HCT116 (cell line): ENCODE data around the gene SHISAL1. TPM values are rescaled to one million over a fixed set of nuclear protein-coding genes. Genes with fewer than 3 reads are reported as not detected.

ENCODE experiments used
- ATAC-seq: fragments of 200-7000 bp; cut with Tn5 transposase; 2 replicates; pipeline ENCODE4 v1.9.1; 2020; ENCODE audit warnings: mild to moderate bottlenecking, moderate library complexity
- BruUV-seq: library from RNA; stranded (reverse); fragments of 400-500 nt; replicated peaks from 2 replicates; lab custom pipeline; 2021; lab: Mats Ljungman, UMichigan
- CTCF ChIA-PET: fragments of 300-600 bp; sonication (Branson Sonifier 250); formaldehyde crosslinking; loops from one replicate; lab custom pipeline; 2021; ENCODE audit warnings: antibody characterized with exemption; lab: Charles Lee
- POLR2A ChIA-PET: fragments of 300-600, 350-600 bp; sonication (Branson Sonifier 250); formaldehyde crosslinking; loops from one replicate; lab custom pipeline; 2021; ENCODE audit warnings: antibody characterized with exemption; lab: Charles Lee
- RAD21 ChIA-PET, 2 experiments: fragments of 300-600 bp; sonication (Branson Sonifier 250); formaldehyde crosslinking; loops; one replicate each; lab custom pipeline; 2023; ENCODE audit warnings: low total read pairs in 2 of 2; ENCODE audit not compliant: uncharacterized antibody in 2 of 2, unreplicated experiment in 2 of 2, low non-redundant PET in 1 of 2; lab: Charles Lee
- DNase-seq: peaks from one replicate; pipeline ENCODE4 v3.0.0-alpha.2; 2010; ENCODE audit warnings: low read depth, low spot score
- H2AFZ ChIP-seq: fragments of 200-600 bp; shearing (Covaris generic), sonication (generic); 2 replicates; pipeline ENCODE4 v1.6.1; 2017; ENCODE audit warnings: low read depth, mixed run types, mixed read lengths, antibody characterized with exemption, low read length; ENCODE audit not compliant: poor library complexity, severe bottlenecking
- H3K27ac ChIP-seq: 2 replicates; pipeline ENCODE4 v1.5.1; 2012; ENCODE audit warnings: low read depth, low read length
- H3K27me3 ChIP-seq: fragments of 200-600 bp; sonication (generic); 2 replicates; pipeline ENCODE4 v1.6.1; 2016; ENCODE audit warnings: mixed run types, low read length, mixed read lengths; ENCODE audit not compliant: insufficient read depth
- H3K36me3 ChIP-seq, 2 experiments: fragments of 200-500 bp in 1 of 2; fragments of 200-600 bp in 1 of 2; sonication (Bioruptor generic) in 1 of 2; sonication (generic) in 1 of 2; 2 replicates each; pipeline versions ENCODE4 v1.5.1 to v1.6.1; 2014 to 2016; ENCODE audit warnings: low read length in 2 of 2, inconsistent platforms in 1 of 2, mixed read lengths in 1 of 2, mixed run types in 1 of 2; ENCODE audit not compliant: insufficient read depth in 2 of 2, control insufficient read depth in 1 of 2
- H3K4me1 ChIP-seq, 2 experiments: fragments of 200-600 bp in 1 of 2; sonication (generic) in 1 of 2; 2 replicates each; pipeline versions ENCODE4 v1.5.1 to v1.6.1; 2012 to 2017; ENCODE audit warnings: low read length in 2 of 2, inconsistent platforms in 1 of 2, mild to moderate bottlenecking in 1 of 2, mixed read lengths in 1 of 2, mixed run types in 1 of 2, moderate library complexity in 1 of 2; ENCODE audit not compliant: insufficient read depth in 2 of 2, control insufficient read depth in 1 of 2
- H3K4me2 ChIP-seq: fragments of 200-600 bp; sonication (generic); 2 replicates; pipeline ENCODE4 v1.6.1; 2017; ENCODE audit warnings: mixed run types, low read length, mixed read lengths
- H3K4me3 ChIP-seq, 2 experiments: fragments of 200-600 bp in 1 of 2; sonication (generic) in 1 of 2; replicated peaks in 1 of 2; 2 replicates each; pipeline ENCODE4 v1.5.1; 2011 to 2016; ENCODE audit warnings: low read length in 2 of 2, control low read depth in 1 of 2, low read depth in 1 of 2, mild to moderate bottlenecking in 1 of 2, mixed read lengths in 1 of 2, mixed run types in 1 of 2
- H3K79me2 ChIP-seq: fragments of 200-600 bp; sonication (generic); 2 replicates; pipeline ENCODE4 v1.6.1; 2017; ENCODE audit warnings: mild to moderate bottlenecking, mixed run types, low read length, moderate library complexity, mixed read lengths; ENCODE audit not compliant: insufficient read depth
- H3K9ac ChIP-seq: fragments of 200-600 bp; sonication (generic); 2 replicates; pipeline ENCODE4 v1.6.1; 2016; ENCODE audit warnings: low read length, mixed read lengths
- H3K9me2 ChIP-seq: fragments of 200-600 bp; sonication (generic), shearing (Covaris generic); 2 replicates; pipeline ENCODE4 v1.6.1; 2017; ENCODE audit warnings: mixed run types, mild to moderate bottlenecking, moderate library complexity; ENCODE audit not compliant: insufficient read depth
- H3K9me3 ChIP-seq, 2 experiments: fragments of 200-500 bp in 1 of 2; fragments of 200-600 bp in 1 of 2; sonication (Bioruptor generic) in 1 of 2; sonication (generic) in 1 of 2; 2 replicates each; pipeline ENCODE4 v1.6.1; 2014 to 2017; ENCODE audit warnings: low read length in 2 of 2, mixed read lengths in 2 of 2, inconsistent platforms in 1 of 2, low read depth in 1 of 2, mild to moderate bottlenecking in 1 of 2, mixed run types in 1 of 2, moderate library complexity in 1 of 2; ENCODE audit not compliant: control insufficient read depth in 1 of 2, insufficient read depth in 1 of 2
- H4K20me1 ChIP-seq: fragments of 200-600 bp; sonication (generic), shearing (Covaris generic); 2 replicates; pipeline ENCODE4 v1.6.1; 2017; ENCODE audit warnings: mixed run types, mild to moderate bottlenecking, moderate library complexity; ENCODE audit not compliant: insufficient read depth
- CBX3 ChIP-seq: IDR thresholded peaks from 2 replicates; pipeline ENCODE4 v1.6.1; 2012; ENCODE audit warnings: low read depth
- CEBPB ChIP-seq: IDR thresholded peaks from 2 replicates; pipeline ENCODE4 v1.6.1; 2012; ENCODE audit warnings: low read depth
- ELF1 ChIP-seq: IDR thresholded peaks from 2 replicates; pipeline ENCODE4 v1.6.1; 2012; ENCODE audit warnings: low read depth, borderline replicate concordance
- EZH2 ChIP-seq: fragments of 200-600 bp; sonication (generic); IDR thresholded peaks from 2 replicates; pipeline ENCODE4 v1.6.1; 2017; ENCODE audit warnings: antibody characterized with exemption, mixed run types
- EZH2phosphoT487 ChIP-seq: fragments of 200-600 bp; IDR thresholded peaks from 2 replicates; pipeline ENCODE4 v1.6.1; 2018; ENCODE audit warnings: antibody characterized with exemption, borderline replicate concordance
- FOSL1 ChIP-seq: IDR thresholded peaks from 2 replicates; pipeline ENCODE4 v1.6.1; 2012; ENCODE audit warnings: low read depth
- RAD21 ChIP-seq: IDR thresholded peaks from 2 replicates; pipeline ENCODE4 v1.6.1; 2012; ENCODE audit warnings: low read depth, mild to moderate bottlenecking
- SIN3A ChIP-seq: IDR thresholded peaks from 2 replicates; pipeline ENCODE4 v1.6.1; 2012; ENCODE audit warnings: low read depth
- SP1 ChIP-seq: IDR thresholded peaks from 2 replicates; pipeline ENCODE4 v1.6.1; 2012; ENCODE audit warnings: low read depth
- SRF ChIP-seq: IDR thresholded peaks from 2 replicates; pipeline ENCODE4 v1.6.1; 2012; ENCODE audit warnings: low read depth
- TCF7L2 ChIP-seq: IDR thresholded peaks from 2 replicates; pipeline ENCODE4 v1.7.0; 2011; ENCODE audit warnings: borderline replicate concordance, inconsistent platforms; ENCODE audit not compliant: insufficient read depth, insufficient read length; ENCODE audit errors: extremely low read depth
- YY1 ChIP-seq: IDR thresholded peaks from 2 replicates; pipeline ENCODE4 v1.6.1; 2011; ENCODE audit warnings: low read length, low read depth, moderate library complexity, mild to moderate bottlenecking; ENCODE audit not compliant: insufficient replicate concordance; ENCODE audit errors: extremely low read depth
- ZFX ChIP-seq: fragments of 450-650 bp; IDR thresholded peaks from 2 replicates; pipeline ENCODE4 v1.6.1; 2017
- intact Hi-C: fragments of 100-400 bp; cut with micrococcal nuclease; formaldehyde crosslinking; loops from 2 replicates; pipeline ENCODE4 v1.10.0; 2022
- total RNA-seq: library from RNA; stranded (reverse); gene quantifications from one replicate; pipeline ENCODE4 v1.2.1, GENCODE V29; 2021; ENCODE audit not compliant: unreplicated experiment
- TF ChIP-seq, protein P1 (sequence below): IDR thresholded peaks from 2 replicates; pipeline ENCODE4 v1.6.1; 2012
- TF ChIP-seq, protein P2 (sequence below), 3 experiments: fragments of 200-600 bp in 1 of 3; sonication (generic) in 1 of 3; IDR thresholded peaks in 2 of 3; conservative IDR thresholded peaks in 1 of 3; 2 replicates each; pipeline ENCODE4 v1.5.1; 2012 to 2017; ENCODE audit warnings: low read depth in 2 of 3, low read length in 2 of 3, antibody characterized with exemption in 1 of 3, borderline replicate concordance in 1 of 3, control low read depth in 1 of 3, mild to moderate bottlenecking in 1 of 3, mixed read lengths in 1 of 3, mixed run types in 1 of 3, moderate library complexity in 1 of 3; ENCODE audit not compliant: insufficient read depth in 1 of 3
- TF ChIP-seq, protein P3 (sequence below): IDR thresholded peaks from 2 replicates; pipeline ENCODE4 v1.6.1; 2011; ENCODE audit warnings: mild to moderate bottlenecking, low read length, moderate library complexity; ENCODE audit not compliant: insufficient replicate concordance; ENCODE audit errors: extremely low read depth
- TF ChIP-seq, protein P4 (sequence below): IDR thresholded peaks from 2 replicates; pipeline ENCODE4 v1.6.1; 2012
- TF ChIP-seq, protein P5 (sequence below): IDR thresholded peaks from 2 replicates; pipeline ENCODE4 v1.6.1; 2012; ENCODE audit warnings: low read depth

The SHISAL1 gene
- total RNA-seq, 1 experiment from 2014 or later: not detected

DNA sequence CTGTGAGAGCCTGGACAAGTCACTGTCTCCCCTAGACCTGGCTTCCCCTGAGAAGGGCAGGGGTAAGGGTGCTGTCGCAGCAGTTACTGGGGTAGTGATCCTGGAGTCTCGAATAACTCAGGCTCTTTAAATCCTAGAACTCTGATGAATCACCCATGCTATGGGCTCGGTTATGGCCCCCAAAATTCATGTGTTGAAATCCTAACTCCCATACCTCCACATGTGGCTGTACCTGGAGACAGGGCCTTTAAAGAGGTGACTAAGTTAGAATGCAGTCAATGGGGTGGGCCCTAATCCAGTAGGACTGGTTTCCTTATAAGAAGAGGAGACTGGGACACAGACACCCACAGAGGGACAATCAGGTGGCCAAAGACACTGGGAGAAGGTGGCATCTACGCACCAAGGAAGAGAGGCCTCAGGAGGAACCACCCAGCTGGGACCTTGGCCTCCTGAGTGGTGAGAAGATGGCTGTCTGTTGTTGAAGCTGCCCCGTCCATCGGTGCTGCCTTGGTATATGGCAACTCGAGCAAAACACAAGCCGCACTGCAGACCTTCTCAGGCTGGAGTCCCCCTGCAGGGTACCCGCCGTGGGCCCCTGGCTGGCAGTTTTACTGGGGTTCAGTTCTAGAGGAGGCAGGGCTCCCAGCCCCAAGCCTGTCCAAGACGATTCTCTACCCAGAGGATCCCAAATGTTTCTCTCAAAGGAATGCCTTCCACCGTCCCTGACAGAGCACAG, 48.8 kb upstream of the SHISAL1 start:
- no peak for DNase-seq
- CTCF ChIA-PET: no interaction called here
- Histone ChIP-seq H3K9ac (no peak overlapping the region), H3K9me3 (no peaks in the 10 kb centered on the region), H3K4me3 (no peak overlapping the region), H3K27ac (no peak overlapping the region), H3K79me2 (no peaks in the 10 kb centered on the region), H2AFZ (no peak overlapping the region), H4K20me1 (no peaks in the 10 kb centered on the region), H3K27me3 (0 out of 2 replicates have a peak, but pooled peaks cover 2% of the 10 kb centered on the region), H3K4me1 (peaks cover 0 to 8% of the 10 kb centered on the region in 2 experiments; a peak in 2 of 4 replicates), H3K4me2 (no peak overlapping the region), H3K36me3 (no peaks in the 10 kb centered on the region), H3K9me2 (no peaks in the 10 kb centered on the region)
- POLR2A ChIA-PET: no interaction called here
- BruUV-seq: no TSS peak
- RAD21 ChIA-PET: no interaction called here
- no peak for ATAC-seq
- TF ChIP-seq CBX3 (no peak), EZH2 (no peak), ZFX (no peak), RAD21 (no peak), YY1 (no peak), EZH2phosphoT487 (no peak), FOSL1 (no peak), SP1 (no peak), SRF (no peak), CEBPB (no peak), SIN3A (no peak), TCF7L2 (no peak), ELF1 (no peak)
- TF ChIP-seq, protein P1, sequence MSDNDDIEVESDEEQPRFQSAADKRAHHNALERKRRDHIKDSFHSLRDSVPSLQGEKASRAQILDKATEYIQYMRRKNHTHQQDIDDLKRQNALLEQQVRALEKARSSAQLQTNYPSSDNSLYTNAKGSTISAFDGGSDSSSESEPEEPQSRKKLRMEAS: no peak
- TF ChIP-seq, protein P2, sequence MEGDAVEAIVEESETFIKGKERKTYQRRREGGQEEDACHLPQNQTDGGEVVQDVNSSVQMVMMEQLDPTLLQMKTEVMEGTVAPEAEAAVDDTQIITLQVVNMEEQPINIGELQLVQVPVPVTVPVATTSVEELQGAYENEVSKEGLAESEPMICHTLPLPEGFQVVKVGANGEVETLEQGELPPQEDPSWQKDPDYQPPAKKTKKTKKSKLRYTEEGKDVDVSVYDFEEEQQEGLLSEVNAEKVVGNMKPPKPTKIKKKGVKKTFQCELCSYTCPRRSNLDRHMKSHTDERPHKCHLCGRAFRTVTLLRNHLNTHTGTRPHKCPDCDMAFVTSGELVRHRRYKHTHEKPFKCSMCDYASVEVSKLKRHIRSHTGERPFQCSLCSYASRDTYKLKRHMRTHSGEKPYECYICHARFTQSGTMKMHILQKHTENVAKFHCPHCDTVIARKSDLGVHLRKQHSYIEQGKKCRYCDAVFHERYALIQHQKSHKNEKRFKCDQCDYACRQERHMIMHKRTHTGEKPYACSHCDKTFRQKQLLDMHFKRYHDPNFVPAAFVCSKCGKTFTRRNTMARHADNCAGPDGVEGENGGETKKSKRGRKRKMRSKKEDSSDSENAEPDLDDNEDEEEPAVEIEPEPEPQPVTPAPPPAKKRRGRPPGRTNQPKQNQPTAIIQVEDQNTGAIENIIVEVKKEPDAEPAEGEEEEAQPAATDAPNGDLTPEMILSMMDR (IDR thresholded peaks at IDR 0.05 in 2 of 3, conservative IDR thresholded peaks at IDR 0.05 in 1 of 3; ENCODE audit: borderline replicate concordance in 1 of 3, insufficient read depth in 1 of 3, low read depth in 2 of 3, low read length in 2 of 3): no peak
- TF ChIP-seq, protein P3, sequence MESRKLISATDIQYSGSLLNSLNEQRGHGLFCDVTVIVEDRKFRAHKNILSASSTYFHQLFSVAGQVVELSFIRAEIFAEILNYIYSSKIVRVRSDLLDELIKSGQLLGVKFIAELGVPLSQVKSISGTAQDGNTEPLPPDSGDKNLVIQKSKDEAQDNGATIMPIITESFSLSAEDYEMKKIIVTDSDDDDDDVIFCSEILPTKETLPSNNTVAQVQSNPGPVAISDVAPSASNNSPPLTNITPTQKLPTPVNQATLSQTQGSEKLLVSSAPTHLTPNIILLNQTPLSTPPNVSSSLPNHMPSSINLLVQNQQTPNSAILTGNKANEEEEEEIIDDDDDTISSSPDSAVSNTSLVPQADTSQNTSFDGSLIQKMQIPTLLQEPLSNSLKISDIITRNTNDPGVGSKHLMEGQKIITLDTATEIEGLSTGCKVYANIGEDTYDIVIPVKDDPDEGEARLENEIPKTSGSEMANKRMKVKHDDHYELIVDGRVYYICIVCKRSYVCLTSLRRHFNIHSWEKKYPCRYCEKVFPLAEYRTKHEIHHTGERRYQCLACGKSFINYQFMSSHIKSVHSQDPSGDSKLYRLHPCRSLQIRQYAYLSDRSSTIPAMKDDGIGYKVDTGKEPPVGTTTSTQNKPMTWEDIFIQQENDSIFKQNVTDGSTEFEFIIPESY: no peak
- TF ChIP-seq, protein P4, sequence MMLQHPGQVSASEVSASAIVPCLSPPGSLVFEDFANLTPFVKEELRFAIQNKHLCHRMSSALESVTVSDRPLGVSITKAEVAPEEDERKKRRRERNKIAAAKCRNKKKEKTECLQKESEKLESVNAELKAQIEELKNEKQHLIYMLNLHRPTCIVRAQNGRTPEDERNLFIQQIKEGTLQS: no peak
- TF ChIP-seq, protein P5, sequence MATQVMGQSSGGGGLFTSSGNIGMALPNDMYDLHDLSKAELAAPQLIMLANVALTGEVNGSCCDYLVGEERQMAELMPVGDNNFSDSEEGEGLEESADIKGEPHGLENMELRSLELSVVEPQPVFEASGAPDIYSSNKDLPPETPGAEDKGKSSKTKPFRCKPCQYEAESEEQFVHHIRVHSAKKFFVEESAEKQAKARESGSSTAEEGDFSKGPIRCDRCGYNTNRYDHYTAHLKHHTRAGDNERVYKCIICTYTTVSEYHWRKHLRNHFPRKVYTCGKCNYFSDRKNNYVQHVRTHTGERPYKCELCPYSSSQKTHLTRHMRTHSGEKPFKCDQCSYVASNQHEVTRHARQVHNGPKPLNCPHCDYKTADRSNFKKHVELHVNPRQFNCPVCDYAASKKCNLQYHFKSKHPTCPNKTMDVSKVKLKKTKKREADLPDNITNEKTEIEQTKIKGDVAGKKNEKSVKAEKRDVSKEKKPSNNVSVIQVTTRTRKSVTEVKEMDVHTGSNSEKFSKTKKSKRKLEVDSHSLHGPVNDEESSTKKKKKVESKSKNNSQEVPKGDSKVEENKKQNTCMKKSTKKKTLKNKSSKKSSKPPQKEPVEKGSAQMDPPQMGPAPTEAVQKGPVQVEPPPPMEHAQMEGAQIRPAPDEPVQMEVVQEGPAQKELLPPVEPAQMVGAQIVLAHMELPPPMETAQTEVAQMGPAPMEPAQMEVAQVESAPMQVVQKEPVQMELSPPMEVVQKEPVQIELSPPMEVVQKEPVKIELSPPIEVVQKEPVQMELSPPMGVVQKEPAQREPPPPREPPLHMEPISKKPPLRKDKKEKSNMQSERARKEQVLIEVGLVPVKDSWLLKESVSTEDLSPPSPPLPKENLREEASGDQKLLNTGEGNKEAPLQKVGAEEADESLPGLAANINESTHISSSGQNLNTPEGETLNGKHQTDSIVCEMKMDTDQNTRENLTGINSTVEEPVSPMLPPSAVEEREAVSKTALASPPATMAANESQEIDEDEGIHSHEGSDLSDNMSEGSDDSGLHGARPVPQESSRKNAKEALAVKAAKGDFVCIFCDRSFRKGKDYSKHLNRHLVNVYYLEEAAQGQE: no peak
- intact Hi-C loops: no loop called here
